Globus pallidus (tissue), 1 donor: ENCODE measurements around the gene GNG7.
"Not testable (repeated sequence)": the region's sequence is repeated elsewhere in the genome, so short reads cannot be mapped to it uniquely, and the experiment has no call there.

Experiments used
- DNase-seq: peaks from one replicate; pipeline ENCODE4 v3.0.0-alpha.2; 2015; ENCODE audit warnings: low spot score

The GNG7 gene

GRCh38 chr19:2575734-2576481 lies 126.6 kb downstream of the GNG7 start:
- no peak for DNase-seq

GRCh38 chr19:2574971-2575630 lies 127.4 kb downstream of the GNG7 start:
- no peak for DNase-seq

GRCh38 chr19:2574478-2574931 lies 128.0 kb downstream of the GNG7 start:
- DNase-seq = no peak

GRCh38 chr19:2573916-2574315 lies 128.6 kb downstream of the GNG7 start:
- DNase-seq = no peak

- not testable (repeated sequence) for DNase-seq
These were observed 130.3 kb downstream of the GNG7 start for GRCh38 chr19:2572152-2572551.

- no peak for DNase-seq
These were observed 132.7 kb downstream of the GNG7 start for GRCh38 chr19:2569596-2570465.

GRCh38 chr19:2567996-2568395 lies 134.5 kb downstream of the GNG7 start:
- DNase-seq = no peak

GRCh38 chr19:2567580-2567979 lies 134.9 kb downstream of the GNG7 start:
- peak; percentile 55 for DNase-seq

- DNase-seq = not testable (repeated sequence)
These were observed 138.9 kb downstream of the GNG7 start for GRCh38 chr19:2563546-2563945.

- no peak for DNase-seq
These were observed 140.6 kb downstream of the GNG7 start for GRCh38 chr19:2561895-2562294.

GRCh38 chr19:2561221-2561620 lies 141.3 kb downstream of the GNG7 start:
- no peak for DNase-seq

- DNase-seq = no peak
These were observed 142.1 kb downstream of the GNG7 start for GRCh38 chr19:2560369-2560768.

- no peak for DNase-seq
These were observed 144.0 kb downstream of the GNG7 start for GRCh38 chr19:2558543-2558942.

- DNase-seq = not testable (repeated sequence)
These were observed 144.4 kb downstream of the GNG7 start for GRCh38 chr19:2558131-2558530.

GRCh38 chr19:2557093-2557440 lies 145.4 kb downstream of the GNG7 start:
- no peak for DNase-seq

GRCh38 chr19:2556221-2557092 lies 146.0 kb downstream of the GNG7 start:
- DNase-seq = no peak

- DNase-seq = no peak
These were observed 146.9 kb downstream of the GNG7 start for GRCh38 chr19:2555422-2556220.

- no peak for DNase-seq
These were observed 147.6 kb downstream of the GNG7 start for GRCh38 chr19:2554856-2555255.

- DNase-seq = no peak
These were observed 149.0 kb downstream of the GNG7 start for GRCh38 chr19:2553510-2553909.

- peak; percentile 37 for DNase-seq
These were observed 149.6 kb downstream of the GNG7 start for GRCh38 chr19:2552859-2553258.

GRCh38 chr19:2551864-2552185 lies 150.7 kb downstream of the GNG7 start:
- DNase-seq = no peak
